ENCODE data around the gene FAM120A.

The FAM120A gene

DNA sequence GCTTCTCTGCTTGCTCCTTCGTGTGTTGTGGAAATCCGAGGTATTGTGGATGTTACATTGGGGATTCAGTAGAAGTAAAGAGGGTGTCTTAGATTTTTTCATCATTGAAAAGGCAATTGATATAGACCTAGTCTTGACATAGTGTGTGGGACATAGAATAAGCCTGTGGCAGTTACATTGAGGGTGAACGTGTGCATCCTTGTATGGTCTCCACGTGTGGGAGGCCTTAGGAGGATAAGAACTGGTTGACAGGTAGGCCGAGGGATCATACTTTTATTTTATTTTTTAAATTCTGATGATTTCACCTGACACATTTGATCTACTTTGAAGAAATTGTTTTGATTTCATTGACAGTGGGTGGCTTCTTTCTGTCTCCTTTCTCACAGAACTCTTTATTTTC, 18.9 kb downstream of the FAM120A start:
- DNase-seq (ENCODE audit: low read depth), result no peak

DNA sequence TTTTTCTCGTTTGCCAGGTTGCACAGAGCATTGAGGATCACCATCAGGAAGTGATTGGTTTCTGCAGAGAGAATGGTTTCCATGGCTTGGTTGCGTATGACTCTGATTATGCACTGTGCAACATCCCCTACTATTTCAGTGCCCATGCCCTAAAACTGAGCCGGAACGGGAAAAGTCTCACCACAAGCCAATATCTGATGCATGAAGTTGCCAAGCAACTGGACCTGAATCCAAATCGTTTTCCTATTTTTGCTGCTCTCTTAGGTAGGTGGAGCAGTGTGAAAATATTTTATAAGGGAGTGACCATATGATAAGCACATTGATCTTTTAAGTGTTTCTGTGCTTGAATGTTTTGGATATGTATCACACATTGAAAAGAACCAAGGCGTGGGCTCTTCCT, 19.6 kb downstream of the FAM120A start:
- DNase-seq (ENCODE audit: low read depth), result no peak

DNA sequence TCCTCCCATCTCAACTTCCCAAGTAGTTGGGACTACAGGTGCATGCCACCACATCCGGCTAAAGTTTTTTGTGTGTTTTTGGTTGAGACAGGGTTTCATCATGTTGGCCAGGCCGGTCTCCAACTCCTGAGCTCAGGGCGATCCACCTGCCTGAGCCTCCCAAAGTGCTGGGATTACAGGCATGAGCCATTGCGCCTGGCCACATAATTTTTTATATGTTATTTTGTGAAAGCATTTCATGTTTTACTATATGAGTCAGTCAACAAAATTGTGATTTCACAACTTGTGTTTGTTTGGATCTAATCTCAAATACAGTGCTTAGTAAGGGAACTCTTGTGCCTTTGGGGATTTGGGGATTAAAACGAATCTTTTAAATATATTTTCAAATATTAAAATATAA, 21.9 kb downstream of the FAM120A start:
- peak; percentile 34 for DNase-seq (ENCODE audit: low read depth)

DNA sequence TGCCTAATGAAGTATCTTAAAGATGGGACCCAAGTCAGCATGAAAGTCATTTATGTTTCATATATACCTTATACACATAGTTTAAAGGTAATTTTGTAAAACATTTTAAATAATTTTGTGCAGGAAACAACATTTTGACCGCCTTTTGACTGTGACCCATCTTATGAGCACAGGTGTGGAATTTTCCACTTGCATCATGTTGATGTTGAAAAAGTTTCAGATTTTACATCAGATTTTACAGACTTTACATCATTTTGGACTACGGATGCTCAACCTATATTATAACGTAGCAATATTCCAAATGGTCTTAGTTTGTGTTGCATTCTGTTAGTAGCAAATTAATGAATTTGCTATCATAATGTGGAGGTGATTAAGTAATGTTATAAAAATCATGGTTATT, 23.6 kb downstream of the FAM120A start:
- no peak for DNase-seq (ENCODE audit: low read depth)

DNA sequence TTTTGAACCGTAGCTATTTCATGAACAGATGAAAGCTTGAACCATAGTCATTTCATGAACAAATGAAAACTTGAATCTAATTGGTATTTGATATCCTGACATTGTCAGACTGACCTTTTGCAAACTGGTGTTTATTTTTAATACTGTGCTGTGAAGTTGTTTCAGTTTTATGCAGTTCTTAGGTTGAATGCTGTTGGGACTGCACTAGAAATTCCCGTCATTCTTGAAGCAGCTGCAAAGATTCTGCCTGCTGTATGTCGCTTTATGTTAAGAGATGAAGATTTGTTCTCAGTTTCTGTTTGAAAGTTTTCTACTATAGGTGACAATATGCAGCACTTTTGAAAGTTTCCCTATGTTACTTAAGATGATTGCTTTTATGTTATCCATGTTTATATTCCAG, 24.4 kb downstream of the FAM120A start:
- DNase-seq (ENCODE audit: low read depth), result no peak

DNA sequence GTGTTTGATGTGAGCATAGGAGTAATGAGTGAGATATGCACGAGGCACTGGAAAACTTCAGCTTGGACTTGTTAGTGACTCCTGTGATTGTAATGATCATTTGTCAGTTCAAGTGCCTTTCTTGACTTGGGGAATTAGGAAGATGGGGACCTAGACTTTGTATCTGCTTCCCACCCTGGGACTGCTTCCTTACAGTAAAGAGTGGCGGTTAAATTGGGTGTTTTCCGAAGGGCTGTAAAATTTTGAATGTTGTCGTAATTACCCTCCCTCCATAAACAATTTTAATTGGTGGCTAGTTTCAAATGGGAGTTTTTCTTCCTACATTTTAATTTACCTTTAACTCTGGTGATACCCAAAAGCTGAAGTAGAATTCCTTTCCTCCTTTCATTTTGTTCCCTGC, 25.4 kb downstream of the FAM120A start:
- DNase-seq (ENCODE audit: low read depth), result no peak

DNA sequence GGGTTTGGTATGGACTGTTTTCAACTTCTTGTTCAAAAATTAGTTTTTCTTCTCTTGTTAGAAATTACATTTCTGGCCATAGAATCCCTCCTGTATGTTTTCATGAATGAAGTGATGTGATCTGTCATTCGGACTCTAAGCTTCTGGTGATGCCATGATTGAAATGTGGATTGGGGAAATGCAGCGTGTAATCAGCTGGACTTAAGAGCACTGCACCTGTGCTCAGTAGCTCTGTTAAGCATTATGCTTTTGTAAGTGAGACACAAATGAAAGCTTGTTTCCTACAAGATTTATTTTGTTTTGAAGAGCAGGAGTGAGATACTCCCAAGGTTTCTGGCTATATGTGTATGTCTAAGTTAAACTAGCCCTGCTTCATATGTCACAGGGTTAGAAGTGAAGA, 25.9 kb downstream of the FAM120A start:
- DNase-seq (ENCODE audit: low read depth), result no peak

DNA sequence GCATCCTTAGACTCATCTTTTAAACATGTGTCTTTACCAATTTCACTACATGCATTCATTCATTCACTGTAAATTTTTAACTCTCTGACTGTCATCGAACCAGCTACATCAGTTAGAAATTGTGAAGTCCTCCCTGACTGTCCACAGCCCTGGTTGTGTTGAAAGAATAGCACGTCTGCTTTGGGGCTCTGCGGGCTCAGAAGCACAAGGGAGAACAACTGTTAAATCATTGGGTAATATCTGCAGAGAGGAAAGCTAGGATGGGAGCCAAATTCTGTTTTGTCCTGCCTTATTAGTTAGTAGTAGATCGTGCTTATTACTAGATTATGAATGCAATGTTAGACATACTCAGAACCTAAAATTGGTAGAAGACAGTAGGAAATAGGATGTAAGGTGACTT, 28.2 kb downstream of the FAM120A start:
- no peak for DNase-seq (ENCODE audit: low read depth)

DNA sequence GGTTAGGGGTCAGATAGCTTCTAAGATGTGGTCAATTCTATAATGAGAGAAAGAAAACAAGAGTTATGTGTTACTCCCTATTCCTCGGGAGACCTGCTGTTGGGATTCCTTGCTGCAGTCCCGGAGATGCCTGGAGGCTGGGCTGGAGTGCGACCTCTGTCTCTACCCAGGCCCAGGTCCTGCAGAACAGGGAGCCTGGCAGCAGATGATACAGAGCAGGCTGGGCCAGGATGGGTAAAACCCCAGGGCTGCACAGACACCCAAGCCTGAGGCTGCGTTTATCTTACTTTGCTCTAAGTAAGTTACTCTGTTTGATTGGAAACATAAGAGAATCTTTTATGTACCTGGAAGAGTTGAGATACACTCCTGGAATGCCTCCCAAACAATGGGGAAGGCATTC, 28.8 kb downstream of the FAM120A start:
- DNase-seq (ENCODE audit: low read depth), result no peak

DNA sequence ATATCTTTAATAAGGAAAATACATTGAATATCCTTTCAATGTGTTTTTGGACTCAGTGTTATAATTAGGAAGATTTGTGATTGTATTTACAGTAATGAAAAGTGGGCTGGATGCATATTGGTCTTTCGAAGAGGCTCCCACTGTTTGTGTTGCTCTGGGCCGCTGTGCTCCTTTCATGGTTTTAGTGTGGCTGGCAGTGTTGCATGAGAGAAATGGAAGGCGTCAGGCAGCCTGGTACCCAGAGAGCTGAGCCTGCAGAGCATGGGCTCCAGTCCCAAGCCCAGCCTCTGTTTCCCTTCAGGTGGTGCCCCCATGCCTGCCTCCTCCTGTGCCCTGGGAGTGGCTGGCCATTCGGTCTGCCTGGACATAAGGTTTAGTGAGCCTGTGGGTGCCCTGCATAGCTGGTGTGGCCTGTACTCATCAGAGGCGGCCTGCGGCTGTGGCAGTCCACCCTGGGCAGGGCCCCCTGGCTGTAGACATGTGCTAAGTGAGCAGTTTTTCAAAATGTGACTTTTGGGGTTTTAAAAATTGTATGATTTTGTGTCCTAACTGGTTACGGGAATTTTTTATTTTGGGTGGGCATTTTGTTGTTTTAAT, 29.3 kb downstream of the FAM120A start:
- DNase-seq (ENCODE audit: low read depth), result no peak

DNA sequence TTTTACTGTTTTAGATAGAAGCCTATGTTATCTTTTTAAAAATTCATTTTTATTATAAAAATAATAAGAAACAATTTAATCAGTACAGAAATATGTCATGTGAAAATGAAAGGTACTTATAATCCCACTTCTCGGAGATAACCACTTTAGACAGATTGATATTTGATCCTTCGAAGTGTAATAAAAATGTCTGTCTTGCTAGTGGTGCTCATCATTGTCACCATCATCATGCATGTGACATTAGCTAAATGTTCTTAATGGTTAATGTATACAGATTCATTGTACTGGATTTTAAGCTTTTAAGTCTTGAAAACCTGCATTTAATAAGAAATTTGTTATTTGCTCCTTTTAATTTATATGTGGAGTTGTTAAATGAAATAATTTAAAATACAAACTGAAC, 32.0 kb downstream of the FAM120A start:
- no peak for DNase-seq (ENCODE audit: low read depth)

DNA sequence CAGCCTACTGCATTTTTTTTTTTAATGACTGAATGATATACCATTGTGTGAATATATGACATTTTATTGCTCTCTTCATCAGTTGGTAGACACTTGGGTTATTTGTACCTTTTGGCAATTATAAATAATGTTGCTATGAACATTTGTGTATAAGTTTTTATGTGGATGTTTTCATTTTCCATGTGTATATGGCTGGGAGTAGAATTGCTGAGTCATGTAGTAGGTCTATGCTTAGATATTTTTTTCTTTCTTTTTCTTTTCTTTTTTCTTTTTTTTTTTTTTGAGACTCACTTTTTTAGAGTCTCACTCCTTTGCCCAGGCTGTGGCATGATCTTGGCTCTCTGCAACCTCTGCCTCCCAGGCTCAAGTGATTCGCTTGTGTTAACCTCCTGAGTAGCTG, 34.8 kb downstream of the FAM120A start:
- no peak for DNase-seq (ENCODE audit: low read depth)

DNA sequence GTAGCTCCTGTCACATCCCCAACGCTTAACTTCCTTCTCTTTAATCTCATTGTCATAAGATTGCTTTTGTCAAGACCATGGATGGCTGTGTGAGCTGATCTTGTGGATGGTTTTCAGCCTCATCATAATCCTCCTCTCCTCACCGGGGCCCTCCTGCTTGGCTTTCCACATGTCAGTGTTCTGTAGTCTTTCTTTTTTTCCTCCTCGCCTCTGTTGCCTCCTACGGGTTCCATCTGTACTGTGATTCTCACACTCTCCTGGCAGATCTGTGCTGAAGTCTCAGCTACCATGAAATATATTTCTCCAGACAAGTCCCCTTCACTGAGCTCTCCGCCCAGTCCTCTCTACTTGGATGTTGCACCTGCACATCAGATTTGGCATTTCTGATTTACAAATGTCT, 36.8 kb downstream of the FAM120A start:
- no peak for DNase-seq (ENCODE audit: low read depth)

DNA sequence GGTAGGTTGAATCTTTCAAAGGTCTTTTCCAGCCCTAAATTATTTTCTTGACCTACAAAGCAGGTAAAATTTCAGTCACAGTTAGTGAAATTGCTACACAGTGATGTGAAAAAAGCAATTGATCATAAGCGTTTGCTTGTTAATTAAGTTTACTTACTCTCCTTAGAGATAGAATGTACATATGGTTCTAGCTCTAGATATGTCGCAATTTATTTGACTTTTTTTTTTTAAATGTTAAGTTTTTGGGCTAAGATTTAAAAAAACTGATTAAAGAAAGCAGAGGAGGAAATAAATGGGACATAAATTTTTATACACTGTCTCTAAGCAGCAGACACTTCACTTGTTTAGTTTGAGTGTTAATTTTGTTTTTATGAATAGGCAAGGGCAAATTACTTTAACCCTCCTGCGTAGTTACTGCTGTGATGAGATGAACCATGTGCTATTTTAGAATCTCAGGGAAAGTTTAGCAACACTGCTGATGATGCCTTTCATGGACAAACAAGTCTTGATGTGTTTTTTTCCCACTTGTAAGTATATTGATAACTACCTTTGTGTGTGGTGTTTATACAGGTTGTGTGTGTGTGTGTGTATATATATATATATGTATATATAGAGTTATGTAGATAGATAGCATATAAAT, 40.2 kb downstream of the FAM120A start:
- no peak for DNase-seq (ENCODE audit: low read depth)

DNA sequence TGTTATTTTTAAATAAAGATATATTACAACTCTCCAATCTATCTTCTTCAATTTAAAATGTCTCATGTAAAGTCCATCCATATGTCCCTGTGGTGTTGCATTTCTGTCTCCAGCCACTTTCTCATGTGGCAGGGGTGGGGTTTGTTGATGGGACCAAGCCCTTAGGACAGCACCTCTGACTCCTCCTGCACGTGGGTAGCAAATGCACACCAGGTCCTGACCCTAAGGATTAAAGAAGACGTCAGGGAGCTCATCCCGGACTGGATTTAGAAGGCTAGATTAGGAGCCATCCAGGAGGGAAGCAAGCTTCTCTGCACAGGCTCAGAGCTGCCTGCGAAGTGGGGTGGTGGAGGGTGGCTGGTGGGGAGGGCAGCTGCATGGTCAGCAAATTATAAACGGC, 40.8 kb downstream of the FAM120A start:
- no peak for DNase-seq (ENCODE audit: low read depth)

DNA sequence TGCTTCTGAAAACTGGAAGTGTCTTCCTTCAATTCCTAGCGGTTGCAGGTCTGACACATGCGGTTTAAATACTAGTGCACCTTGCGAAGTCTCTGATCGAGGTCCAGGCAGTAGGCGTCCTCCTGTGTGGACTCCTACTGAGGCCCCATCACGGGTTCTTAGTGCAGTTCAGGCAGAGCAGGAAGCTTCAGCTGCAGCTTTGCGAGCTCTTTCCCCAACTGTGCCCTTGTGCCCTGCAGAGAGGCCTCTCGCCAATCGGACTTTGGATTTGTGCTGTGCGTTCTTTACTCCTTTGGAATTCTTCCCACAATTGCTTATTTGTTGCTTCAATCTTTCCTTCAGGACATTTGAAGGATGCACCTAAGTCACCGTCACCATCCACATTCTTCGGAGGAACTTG, 42.5 kb downstream of the FAM120A start:
- DNase-seq (ENCODE audit: low read depth), result no peak

DNA sequence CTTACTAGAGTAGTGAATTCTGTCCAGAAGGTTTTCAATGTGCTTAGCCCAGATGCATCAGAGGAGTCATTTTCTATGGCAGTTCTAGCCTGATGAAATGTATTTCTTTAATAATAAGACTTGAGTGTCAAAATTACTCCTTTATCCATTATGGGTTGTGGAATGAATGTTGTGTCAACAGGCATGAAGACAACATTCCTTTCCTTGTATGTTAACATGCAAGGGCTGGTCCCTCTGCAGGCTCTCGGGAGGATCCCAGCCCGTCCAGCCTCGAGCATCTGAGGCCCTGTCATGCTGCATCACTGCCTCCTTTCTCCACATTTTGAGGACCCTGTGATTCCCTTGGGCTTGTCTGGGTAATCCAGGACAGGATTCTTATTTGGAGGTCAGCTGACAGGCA, 44.8 kb downstream of the FAM120A start:
- DNase-seq (ENCODE audit: low read depth), result no peak

DNA sequence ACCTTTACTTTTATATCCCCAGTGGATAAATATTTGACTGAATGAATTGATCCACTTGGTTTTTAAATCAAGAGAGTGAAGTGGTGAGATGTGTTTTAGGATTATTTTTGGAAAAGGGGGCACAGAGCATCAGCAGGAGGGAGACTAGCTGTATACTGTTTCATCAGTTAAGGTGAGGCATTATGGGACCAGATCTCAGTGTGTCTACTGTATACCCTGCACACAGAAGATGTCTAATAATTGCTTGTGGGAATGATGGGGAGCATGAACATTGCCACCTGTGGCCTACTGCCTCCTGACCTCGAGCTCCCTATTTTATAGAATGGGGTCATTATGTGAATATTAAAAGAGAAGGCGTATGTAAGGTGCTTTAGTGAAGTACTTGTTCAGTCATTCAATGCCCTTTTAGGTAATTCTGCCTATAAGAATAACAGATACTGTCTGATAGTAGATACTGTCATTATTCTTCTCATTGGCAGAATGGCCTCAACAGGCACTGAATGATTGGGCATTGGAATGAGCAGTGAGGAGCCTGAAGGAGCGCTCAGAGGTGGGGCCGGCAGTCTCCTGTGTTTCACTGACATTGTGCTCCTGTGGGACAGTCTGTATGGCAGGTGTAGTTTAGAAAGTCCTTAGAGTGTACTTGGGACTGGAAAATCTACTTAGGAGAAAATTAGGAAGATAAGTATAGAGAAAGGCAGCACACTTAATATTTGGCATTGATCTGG, 49.2 kb downstream of the FAM120A start:
- no peak for DNase-seq (ENCODE audit: low read depth)

DNA sequence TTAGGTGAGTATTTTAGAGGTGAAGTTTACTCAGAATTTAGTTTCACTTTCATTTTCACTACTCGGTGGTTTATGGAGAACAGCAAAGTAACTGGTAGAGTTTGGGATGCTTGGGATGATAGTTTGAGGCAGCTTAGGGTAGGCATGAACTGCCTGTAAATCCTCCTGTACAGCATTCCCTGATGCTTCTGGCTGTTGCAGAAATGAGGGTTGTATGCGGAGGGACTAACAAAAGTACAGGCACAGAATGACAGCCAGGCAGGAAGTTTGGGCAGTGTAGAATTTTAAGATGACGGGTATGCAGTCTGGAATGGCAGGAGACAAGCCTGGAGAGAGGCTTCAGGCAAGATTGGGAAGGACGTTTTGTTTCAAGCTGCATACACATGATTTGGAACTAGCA, 49.9 kb downstream of the FAM120A start:
- no peak for DNase-seq (ENCODE audit: low read depth)

DNA sequence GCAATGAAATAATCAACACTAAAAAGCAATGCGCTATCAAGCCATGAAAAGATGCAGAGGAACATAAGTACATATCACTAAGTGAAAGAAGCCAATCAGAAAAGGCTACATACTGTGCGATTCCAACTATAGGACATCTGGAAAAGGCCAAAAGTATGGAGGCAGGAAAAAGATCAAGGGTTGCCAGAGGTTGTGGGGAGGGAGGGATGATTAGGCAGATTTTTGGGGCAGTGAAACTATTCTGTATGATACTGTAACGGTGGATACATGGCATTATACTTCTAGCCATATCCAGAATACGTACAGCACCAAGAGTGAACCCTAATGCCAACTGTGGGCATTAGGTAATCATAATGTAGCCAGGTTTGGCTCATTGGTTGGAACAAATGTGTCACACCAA, 51.9 kb downstream of the FAM120A start:
- no peak for DNase-seq (ENCODE audit: low read depth)

DNA sequence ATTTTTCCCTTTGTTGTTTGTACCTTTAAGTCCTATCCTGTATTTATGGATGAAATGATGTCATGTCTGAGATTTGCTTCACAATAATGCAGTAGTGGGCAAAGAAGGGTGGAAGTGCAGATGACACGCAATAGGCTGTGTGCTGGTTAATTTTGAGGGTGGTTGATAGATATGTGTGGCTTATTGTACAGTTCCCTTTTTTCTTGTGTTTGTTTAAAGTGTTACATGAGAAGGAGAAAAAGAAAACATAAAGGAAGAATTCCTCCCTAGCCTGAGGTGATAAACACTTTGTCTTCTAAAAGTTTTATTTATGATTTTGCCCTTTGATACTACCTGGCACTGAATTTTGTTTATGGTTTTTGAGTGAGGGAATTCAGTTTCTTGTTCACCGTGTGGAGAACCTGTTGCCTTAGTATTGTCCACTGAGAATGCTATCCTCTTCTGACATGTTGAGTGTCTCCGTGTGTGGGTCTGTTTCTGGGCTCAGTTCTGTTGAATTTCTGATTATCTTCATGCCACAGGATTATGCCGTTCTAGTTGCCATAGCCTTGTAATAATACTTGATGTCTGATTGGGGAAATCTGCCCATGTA, 54.2 kb downstream of the FAM120A start:
- DNase-seq (ENCODE audit: low read depth), result no peak

DNA sequence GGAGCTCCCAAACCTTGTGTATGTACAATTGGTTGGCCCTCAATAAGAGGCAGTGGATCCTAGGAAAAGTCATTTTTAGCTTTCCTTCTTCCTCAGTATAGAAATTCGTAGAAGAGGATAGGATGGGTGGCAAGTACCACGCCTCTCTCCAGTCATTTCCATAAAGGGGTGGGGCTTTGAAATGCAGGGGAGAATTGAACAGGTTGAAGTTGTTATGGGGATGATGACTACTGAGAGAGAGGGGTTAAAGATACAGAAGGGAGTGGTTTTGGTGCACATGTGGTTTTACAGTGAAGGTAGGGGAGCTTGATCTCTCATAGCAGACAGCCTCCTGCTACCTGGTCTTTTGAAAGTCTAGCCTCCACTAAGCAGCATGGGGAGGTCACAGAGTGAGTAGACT, 56.3 kb downstream of the FAM120A start:
- DNase-seq (ENCODE audit: low read depth), result no peak

DNA sequence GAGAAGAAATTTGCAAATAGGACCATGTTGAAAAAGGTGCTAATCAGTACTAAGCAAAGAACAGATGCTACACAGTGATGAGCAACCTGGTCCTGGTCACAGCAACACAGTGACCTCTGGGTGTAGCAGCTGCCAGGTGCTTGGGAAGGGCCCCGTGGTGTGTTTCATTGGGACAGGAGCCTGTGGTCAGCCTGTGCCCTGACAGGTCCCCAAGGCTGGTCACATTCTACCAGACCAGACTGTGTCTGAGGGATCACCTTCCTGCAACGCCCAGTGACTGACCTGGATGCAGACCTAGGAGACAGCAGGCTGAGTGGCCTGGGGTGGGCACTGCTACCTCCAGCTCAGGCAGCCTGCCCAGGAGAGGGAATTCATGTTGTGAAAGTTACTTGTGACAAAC, 56.7 kb downstream of the FAM120A start:
- no peak for DNase-seq (ENCODE audit: low read depth)
